HG03039 (cell line): ENCODE results near the gene SH3TC1.

Source experiments
- ATAC-seq: cut with Tn5 transposase; IDR thresholded peaks from one replicate; pipeline ENCODE4 v1.9.1; 2021; ENCODE audit warnings: mild to moderate bottlenecking, moderate library complexity; ENCODE audit not compliant: unreplicated experiment

The SH3TC1 gene

DNA sequence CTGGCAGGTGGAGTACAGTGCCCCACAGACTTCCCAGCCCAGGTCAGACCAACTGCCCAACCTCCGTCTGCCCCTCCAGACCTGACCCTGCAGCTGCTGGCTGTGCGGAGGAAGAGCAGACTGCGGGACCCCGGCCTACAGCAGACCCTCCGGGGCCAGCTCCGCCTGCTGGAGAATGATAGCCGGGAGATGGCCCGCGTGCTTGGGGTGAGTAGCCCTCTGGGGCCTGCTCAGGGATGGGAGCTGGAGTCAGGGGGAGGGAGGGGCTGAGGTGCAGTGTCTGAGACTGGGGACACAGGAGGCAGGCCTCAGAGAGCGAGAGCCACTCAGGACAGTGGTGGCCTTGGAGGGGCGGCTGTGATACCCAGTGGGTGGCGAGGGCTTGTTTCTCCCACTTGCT lies 13.5 kb downstream of the SH3TC1 start:
- no peak for ATAC-seq

DNA sequence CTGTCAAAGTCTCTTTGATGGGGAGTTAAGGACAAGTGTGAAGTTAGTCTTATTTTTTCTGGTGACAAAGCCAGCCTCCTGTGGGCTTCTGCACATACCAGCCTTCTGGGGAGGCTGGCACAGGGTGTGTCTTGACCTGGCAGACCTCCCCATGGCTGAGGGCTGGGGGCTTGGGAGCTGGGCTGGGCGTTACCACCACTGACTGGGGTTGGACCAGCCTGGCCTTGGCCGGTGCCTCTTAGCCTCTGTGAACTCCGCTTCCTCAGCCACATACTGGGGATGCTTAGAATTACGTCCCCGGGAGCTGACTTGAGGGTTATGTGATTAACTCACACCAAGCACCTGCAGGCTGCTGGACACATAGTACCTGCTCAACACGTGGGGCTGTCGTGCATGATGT lies 14.0 kb downstream of the SH3TC1 start:
- no peak for ATAC-seq

DNA sequence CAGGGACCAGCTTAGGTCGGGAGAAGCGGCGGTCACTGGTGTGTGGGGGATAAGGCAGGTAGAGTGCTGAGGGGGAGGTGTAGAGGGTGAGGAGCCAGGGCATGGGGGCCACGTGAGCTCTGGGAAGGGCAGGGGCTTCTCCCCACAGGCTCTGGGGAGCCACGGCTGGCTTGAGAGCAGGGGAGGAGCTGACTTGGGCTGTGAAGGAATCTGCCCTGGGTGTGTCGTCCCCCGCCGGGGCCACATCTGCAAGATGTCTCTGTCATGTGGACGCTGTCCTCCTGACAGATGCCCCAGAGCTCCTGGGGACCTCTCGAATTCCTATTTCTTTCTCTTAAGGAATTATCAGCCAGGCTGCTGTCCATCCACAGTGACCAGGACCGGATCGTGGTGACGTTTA lies 15.0 kb downstream of the SH3TC1 start:
- no peak for ATAC-seq

DNA sequence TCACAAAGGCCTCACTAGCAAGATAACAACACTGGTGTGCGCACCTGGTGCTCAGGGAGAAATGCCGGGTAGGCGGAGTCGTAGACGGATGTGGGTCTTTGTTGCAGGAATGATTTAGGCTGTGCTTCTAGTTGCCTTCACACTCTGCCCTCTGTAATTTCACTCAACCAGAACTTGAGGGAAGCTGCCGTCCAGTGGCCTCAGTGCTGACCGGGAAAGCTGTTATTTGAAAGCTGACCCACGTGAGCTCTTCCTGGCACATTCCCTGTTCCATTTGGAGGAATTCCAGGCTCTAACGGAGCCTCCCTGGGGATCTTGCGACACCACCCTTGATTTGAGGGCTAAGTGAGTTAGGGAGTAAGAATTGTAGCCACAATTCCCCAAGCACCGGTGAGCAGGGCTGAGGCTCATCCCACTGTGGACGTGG lies 15.9 kb downstream of the SH3TC1 start:
- ATAC-seq: no peak

DNA sequence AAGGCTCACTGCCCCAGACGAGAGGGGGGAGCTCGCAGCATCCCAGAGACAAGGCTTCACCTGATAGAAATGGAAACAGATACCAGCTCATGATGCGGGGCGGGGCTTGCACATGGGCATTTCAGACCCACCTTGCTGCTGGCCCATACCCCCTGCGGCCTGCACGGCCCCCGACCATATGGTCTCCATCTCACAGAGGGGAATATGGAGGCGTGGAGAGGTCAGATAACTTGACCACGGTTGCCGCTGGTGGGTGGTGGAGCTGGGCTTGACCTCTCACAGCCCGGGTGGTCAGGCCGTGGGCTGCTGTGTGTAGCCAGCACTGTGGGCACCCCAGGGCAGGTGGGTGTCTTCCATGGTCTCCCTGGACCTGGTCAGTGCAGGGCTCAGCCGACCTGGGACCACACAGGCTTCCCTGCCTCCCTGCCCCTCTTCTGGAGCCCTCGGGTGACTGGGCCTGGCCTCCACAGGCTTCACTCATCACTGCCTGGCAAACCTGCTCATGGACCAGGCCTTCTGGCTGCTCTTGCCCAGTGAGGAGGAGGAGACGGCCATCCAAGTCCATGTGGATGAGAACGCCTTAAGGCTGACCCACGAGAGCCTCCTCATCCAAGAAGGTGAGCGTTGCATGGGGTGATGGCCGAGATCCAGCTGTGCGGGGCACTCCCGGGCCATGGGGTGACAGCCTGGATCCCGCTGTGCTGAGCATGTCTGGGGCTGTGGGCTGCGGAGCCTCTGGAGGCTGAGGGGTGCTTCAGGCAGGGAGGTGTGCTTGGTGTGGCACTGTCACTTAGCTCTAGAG lies 16.8 kb downstream of the SH3TC1 start:
- ATAC-seq: no peak

DNA sequence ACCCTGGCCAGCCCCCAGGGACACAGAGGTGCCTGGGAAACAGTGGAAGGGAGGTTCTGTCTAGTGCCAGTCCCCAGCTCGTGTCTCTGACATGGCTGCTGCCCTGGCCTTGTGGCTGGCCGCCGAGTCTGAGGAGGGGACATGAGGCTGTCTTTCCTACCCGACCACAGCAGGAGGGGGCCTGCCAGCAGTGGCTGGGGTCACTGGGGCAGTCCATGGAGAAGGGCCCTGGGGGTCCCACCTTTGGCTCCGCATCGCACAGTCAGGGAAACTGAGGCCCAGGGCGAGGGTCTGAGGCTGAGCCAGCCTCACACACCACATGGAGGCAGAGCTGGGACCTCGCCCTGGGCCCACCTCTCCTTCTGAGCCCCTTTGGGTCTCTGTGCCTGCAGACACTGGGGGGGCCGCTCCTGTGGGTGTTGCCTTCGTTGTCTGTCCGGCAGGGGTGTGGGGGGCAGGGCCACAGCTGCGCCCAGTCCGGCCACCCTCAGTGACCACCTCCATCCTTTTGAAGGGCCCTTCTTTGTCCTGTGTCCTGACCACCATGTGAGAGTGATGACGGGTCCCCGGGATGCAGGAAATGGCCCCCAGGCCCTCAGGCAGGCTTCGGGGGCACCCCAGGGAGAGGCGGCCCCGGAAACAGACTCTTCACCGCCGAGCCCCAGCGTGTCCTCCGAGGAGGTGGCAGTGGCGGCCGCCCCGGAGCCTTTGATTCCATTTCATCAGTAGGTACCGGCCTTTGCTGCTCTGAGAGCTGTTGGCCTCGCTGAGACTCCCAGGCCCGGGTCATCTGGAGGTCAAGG lies 17.6 kb downstream of the SH3TC1 start:
- ATAC-seq: no peak

DNA sequence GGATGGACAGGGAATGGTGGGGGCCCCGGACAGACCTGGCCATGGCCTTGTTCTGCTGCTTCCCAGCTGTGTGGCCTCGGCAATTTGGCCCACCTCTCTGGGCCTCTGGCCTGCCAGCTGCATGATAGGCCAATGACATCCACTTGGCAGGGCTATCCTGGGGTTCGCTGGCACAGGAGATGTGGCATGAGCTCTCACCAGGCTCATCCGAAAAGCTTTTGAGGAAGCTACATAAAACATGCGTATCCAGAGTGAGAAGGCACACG lies 18.1 kb downstream of the SH3TC1 start:
- no peak for ATAC-seq

DNA sequence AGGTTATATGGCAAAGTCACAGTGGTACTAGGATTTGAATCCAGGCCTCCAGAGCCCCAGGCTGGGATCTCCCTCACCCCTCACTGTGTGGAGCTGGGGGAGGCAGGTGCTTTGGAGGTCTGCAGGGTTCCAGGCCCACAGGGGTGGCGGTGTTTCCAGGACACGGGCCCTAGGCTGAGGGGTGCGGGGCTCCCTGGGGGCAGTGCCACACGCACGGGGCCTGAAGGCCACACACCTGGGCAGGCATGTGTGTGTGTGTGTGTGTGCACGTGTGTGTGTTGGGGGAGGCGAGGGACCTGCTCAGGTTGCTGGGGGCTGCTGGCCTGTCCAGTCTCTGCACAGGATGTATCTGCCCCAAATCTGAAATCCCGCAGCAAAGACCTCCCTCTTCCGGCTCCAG lies 18.8 kb downstream of the SH3TC1 start:
- ATAC-seq: no peak

DNA sequence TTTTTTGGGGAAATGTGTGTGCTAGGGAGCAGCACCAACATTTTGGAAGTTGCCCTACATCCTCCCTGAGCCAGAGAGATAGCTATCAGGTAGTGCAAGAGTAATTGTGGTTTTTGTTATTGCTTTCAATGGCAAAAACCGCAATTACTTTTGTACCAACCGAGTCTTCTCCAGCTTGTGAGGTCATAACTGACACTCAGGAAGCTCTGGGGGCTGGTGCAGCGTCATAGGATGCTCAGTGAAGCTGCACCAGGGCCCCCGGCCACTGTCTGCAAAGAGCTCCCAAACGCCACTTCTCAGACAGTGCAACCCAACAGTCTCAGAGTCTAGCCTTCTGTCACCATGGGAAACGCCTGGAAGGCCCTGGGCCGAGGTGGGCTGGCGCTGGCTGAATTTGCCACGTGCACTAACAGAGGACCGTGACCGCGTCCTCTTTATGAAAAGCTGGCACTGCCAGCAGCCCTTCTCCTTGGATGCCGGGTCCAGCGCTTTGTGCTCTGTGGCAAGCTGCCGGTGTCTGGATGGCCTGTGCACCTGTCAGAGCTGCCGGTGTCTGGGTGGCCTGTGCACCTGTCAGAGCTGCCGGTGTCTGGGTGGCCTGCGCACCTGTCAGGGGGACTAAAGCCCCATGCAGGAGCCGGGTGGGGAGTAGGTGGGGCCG lies 19.4 kb downstream of the SH3TC1 start:
- ATAC-seq: no peak

DNA sequence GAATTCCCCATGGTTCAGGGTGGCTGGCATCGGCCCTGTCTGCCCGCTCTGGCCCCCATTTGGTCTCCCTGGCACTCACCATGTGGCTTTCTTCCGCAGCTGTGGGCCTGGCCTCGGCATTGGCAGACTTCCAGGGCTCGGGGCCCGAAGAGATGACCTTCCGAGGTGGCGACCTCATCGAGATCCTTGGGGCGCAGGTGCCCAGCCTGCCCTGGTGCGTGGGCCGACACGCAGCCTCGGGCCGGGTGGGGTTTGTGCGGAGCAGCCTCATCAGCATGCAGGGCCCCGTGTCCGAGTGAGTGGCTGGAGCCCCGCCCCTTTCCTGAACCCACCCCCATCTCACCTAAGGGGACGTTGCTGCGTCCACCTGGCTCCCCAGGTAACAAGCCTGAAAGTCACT lies 20.1 kb downstream of the SH3TC1 start:
- no peak for ATAC-seq

DNA sequence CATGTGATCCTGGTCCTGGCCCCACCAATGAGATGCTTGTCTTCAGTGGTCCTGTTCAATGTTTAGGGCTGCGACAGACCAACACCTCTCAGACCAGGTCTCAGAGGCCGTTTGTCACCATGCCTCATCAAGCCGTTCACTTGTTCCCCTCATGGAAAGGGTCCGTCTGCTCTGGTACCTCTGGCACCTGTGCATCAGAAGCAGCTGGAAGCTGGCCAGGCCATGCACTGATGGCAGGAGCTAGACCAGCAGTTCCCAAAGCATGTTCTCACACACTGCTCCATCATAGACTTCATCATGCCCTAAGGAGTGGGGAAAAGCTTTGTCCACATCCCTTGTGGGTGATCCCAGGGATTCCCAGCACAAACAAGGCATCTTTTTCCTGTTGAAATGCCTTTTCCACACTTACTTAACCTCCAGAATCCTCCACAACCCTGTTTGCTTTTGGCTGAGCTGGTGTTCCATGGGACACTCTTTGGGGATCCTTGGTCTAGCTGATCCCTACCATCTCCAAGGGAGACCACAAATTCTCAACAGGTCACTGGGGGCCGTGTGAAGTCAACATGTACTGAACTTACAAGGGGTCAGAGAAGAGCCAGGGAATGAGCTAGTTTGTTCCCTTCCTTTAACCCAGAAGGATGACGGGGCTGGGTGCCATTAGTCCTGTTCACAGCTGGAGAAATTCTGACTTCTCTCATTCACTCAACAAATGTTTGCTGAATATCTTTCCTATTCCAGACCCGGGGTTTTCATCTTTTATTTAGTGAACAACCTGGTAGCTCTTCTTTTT lies 21.8 kb downstream of the SH3TC1 start:
- no peak for ATAC-seq

DNA sequence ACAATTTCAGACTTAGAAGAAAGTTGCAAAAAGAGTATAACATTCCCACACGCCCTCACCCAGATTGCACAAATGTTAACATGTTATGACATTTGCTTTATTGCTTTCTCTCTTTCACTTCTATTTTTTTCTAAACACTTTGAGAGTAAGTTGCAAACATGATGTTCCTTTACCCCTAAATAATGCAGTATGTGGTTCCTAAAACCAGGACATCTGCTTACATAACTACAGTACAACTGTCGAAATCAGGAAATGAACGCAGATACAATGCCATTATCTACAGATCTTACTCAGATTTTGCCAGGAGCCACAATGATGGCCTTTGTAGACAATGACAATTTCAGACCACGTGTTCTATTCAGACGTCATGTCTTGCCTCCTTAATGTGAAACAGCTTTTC lies 22.4 kb downstream of the SH3TC1 start:
- ATAC-seq: no peak

DNA sequence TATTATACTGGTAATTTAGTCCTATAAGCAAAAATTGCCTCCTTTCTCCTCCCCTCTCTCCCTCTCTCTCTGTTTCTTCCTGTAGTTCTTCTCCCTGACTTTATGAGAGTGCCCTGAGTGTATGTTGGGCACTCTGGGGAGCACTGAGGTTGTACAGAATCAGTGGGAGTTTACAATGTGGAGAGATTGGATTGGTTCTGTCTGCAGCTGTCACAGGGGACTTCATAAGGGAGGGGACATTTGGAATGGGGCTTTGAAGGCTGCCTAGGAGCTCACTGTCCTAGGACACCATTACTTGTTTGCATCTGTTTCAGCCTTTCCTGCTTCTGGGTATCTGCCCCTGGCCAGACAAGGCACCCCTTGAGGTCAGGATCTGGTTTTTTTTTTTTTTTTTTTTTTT lies 22.9 kb downstream of the SH3TC1 start:
- no peak for ATAC-seq

DNA sequence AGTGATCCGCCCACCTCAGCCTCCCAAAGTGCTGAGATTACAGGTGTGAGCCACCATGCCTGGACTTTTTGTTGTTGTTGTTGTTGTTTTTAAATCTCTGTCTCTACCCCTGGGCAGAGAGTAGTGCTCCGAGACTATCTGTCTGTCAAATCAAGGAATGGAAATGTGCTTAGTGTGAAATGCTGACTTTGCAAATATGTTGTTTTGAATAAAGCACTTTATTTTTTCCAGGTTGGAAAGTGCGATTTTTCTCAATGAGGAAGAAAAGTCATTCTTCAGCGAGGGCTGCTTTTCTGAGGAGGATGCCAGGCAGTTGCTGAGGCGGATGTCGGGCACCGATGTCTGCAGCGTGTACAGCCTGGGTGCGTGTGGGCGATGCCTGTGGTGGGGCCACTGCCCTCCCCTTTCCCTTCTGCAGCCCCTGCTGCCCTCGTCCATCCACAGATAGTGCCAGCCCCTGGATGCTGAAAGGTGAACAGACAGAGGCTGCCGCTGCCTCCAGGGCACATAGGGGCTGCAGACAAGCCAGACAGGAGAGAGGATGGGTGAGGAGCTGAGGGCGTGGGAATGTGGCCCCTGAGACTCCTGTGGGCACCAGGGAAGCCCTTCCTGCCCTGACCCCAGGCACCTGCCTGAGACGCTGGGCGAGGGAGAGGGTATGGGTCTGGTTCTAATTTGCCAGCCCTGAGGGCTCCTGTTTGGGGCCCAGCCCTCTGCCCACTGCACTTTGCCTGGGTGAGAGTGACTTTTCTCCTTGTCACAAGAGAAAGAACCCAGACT lies 23.7 kb downstream of the SH3TC1 start:
- ATAC-seq: no peak

DNA sequence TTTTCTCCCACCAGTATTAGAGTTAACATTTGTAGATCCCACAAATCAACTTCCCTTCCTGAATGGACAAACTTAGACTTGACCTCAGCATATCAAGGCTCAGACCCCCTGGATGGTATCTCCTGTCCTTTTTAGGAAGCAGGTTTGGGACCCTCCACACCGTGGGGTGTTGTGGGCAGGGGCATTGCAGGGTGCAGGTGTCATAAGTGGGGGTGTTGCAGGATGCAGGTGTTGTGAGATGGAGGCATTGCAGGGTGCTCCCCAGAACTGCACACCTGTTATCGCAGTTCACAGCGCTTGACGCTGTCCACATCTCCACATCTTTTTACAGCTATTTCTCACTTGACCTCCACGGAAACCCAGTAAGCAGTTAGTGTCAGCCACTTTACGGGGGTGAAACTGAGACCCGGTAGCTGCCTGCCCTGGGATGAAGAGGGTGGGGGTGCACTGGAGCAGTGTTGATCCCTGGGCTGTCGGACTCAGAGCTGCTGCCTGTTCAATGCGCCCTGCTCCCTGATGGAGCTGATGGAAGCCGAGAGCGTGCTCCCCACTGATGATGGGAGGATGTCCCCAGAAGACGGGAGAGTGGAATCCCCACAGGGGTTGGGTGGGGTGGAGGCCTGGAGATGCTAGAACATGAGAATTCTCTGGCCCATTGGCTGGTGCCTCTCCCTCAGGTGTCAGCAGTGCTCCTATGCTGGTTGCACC lies 25.3 kb downstream of the SH3TC1 start:
- ATAC-seq: no peak

DNA sequence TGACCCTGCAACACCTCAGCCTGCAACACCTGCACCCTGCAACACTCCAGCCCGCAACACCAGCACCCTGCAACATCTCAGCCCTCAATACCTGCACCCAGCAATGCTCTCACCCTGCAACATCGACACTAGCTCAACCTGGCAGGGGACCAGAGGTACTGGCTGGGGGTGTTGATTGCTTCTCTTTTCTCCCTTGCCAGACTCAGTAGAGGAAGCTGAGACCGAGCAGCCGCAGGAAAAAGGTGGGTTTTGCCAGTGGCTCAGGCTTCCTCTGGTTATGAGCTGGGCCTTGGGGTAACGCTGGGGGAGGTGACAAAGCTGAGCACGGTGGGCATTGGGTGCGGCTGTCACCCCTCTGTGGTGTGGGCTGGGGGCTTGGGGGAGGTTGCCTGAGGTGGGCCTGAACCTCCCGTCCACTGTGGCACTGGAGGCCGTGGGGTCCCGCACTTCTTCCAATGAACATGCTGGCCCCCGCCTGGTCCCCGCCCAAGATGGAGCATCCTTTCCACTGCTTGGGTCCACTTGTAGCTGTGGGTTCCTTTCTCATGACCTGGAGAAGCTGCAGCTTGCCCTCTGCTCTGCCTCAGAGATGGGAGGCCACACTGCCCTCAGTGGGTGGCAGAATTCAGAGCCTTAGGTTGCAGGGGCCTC lies 26.0 kb downstream of the SH3TC1 start:
- no peak for ATAC-seq

DNA sequence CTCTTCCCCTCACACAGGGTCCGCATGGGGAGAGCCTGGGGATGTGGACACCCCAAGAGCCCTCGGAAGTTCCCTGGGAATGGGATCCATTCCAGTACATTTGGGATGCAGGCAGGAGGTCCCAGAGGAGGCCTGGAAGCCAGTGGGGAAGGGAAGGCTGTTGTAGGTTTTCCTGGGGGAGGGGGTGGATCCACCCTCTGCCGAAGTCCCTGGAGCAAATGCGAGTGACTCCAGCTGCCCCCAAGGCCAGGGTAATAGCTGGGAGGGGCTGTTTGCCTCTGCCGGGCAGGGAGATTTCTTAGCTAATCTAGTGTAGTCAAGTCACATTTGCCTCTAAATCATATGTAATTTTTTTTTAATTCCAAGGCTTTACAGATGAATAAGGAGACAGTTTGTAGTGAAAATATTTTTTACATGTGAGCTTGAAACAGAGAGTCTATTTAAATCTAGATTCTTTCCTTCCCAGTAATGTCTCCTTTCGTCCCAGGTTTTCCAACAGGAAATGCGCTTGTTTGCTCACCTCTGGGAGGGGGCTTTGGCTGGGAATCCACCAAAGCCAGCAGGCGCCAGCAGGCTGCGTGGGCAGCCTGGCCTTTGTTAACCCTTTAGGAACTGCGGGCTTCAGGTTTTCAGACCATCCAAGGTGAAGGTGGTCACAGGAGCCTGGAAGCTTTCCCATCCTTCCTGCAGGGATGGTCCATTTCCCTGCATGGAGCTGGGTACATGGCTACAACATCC lies 26.8 kb downstream of the SH3TC1 start:
- no peak for ATAC-seq

DNA sequence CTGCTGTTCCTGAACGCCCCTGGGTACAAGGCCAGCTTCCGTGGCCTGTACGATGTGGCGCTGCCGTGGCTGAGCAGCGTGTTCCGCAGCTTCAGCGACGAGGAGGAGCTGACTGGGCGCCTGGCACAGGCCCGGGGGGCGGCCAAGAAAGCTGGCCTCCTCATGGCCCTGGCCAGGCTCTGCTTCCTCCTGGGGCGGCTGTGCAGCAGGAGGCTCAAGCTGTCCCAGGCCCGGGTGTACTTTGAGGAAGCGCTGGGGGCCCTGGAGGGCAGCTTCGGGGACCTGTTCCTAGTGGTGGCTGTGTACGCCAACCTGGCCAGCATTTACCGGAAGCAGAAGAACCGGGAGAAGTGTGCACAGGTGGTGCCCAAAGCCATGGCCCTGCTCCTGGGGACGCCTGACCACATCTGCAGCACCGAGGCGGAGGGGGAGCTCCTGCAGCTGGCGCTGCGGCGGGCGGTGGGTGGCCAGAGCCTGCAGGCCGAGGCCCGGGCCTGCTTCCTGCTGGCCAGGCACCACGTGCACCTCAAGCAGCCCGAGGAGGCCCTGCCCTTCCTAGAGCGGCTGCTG lies 28.2 kb downstream of the SH3TC1 start:
- no peak for ATAC-seq
